Activated CD8-positive, alpha-beta memory T cell treated with anti-CD3 and anti-CD28 coated beads for 36 hours (primary cell): ENCODE results near the gene ASCL5. TPM values are rescaled to one million over a fixed set of nuclear protein-coding genes. Genes with fewer than 3 reads are reported as not detected.
"Not testable (repeated sequence)": the region's sequence is repeated elsewhere in the genome, so short reads cannot be mapped to it uniquely, and the experiment has no call there.

Experiments
- CTCF ChIA-PET: fragments of 350-600 bp; sonication (Branson Sonifier 250); formaldehyde crosslinking; loops from one replicate; lab custom pipeline; 2021; ENCODE audit warnings: antibody characterized with exemption; lab: Charles Lee
- POLR2A ChIA-PET: fragments of 350-600 bp; sonication (Branson Sonifier 250); formaldehyde crosslinking; loops from one replicate; lab custom pipeline; 2021; ENCODE audit warnings: antibody characterized with exemption; lab: Charles Lee
- total RNA-seq, 2 experiments: library from RNA; stranded (reverse); gene quantifications; one replicate each; pipeline ENCODE4 v1.2.3, GENCODE V29; 2021

ASCL5 gene, protein sequence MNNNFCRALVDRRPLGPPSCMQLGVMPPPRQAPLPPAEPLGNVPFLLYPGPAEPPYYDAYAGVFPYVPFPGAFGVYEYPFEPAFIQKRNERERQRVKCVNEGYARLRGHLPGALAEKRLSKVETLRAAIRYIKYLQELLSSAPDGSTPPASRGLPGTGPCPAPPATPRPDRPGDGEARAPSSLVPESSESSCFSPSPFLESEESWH
- not detected for total RNA-seq

DNA sequence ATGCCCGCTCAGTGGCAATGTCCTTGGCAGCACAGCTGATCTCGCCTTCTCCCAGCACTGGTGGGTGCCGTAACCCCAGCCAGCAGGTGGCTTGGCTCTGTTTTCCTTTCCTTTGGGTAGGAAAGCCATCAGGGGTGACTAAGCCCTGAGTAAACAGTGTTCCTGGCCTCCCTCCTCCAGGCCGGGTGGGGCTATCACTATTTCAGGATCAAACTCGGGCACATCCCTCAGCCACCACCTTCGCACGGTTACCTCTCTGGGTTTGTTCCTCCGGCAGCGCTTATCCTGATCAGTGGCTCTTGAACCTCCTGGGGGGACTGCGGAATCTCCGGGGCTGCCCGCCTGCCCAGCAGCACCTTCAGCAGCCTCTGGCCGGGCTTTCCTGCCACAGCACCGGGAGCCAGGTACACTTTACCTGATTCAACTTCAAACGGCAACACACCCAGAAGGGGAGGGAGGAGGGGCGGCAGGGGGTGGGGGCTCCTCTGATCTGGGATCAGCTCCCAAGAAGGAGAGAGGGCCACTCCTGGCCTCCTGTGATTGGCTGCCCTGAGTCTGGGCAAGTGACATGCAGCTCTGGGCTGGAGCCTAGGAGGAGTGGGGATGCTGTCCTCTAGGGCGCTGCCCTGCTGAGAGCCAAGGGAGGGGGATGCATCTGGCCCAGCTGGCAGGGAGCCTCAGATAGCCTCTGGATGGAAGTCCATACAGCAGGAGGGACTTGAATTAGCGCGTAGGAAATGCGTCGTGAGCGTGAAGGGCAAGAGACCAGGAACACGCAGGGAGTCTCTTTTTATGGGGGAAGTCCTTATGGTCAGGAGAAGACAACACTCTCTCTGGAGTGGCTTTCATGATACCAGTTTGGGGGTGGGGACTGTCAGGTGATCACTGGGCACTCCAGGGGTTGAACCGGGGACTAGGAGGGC lies at the start of gene ASCL5:
Gene ASCL5 (minus strand): TSS at position 353 of the 923 bp plus-strand sequence. CDS start 11,812 bp downstream, outside the sequence.
- ChIA-PET CTCF (no interaction called here), POLR2A (no interaction called here)

DNA sequence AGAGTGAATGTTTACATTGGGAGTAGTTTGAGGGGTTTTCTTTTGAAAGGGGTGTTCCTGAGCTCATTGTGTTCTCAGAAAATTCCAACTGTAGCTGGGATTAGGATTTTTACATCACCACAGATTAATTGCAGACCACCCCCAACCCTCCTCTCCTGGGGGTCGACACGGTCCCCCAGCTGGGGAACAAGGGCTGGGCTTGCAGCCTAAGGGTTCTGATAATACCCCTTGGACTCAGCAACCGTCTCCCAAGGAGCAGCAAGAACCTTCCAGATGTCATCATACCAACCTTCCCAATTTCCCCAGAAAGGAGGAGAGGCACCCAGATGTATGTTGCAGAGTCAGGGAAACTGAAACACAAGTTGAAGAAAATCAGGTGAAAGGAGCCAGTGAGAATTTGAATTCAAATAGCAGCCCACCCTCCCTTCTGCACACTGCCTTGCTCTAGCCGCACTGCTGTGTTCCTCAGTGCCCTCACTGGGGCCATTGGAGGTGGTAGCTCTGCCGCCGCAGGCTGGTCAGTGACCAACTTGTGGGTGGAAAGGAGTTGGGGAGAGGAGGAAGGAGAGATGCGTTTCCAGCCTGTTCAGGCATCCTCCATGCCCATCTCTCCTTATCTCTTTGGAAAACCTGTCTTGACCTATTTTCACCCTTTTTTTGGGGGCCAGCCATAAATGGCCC lies 49.0 kb upstream of the ASCL5 start:
- CTCF ChIA-PET = interaction anchor here (0.8 kb wide), 1 partner anchor 205 kb away, joined by 3 read pairs; no protein-coding TSS in a partner anchor
- POLR2A ChIA-PET = no interaction called here

DNA sequence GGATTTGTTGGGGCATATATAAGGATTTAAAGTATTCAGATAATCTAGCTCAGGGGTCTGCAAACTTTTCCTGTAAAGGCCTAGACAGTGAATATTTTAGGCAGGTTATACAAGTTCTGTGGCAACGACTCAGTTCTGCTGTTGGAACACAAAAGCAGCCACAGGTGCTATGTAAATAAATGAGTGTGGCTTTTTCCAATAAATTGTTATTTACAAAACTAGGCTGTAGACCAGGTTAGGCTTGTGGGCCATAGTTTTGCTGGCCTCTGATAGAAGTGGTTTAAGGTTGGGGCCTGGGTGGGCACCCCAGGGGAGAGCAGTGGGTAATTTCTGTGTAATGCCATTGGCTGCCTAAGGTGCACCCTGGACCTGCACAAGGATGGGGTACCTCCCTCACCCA lies 46.8 kb upstream of the ASCL5 start:
- ChIA-PET POLR2A (no interaction called here), CTCF (interaction anchor here (0.6 kb wide), 1 partner anchor 386 kb away, joined by 3 read pairs; no protein-coding TSS in a partner anchor)

DNA sequence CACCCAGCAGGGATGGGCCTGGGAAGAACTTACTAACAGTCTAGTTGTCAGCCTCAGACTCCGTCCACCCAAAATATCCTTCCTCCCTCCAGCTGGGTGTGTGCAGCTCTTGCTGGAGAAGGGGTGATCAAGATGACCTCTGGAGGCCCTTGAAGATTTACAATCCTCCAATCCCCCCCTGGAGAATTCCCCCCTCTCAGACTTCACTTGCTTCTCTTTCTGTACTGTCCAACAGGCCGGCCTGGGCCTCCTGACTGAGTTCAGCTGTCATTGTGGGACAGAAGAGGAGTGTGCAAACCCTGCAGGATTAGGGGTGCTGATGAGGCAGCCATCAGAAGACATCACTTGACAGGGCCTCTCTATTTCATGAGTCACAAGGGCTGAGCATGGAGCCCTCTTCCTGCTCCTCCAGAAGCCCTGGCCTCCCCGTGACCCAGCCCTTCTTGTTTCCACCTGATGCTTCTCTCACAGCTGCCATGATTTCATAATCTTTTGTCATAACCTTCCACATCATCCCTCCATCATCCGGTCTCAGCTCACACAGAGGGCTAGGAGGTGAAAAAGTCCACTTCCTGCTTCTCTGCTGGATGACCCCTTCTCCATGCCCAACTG lies 46.1 kb upstream of the ASCL5 start:
- CTCF ChIA-PET = no interaction called here
- POLR2A ChIA-PET = no interaction called here

DNA sequence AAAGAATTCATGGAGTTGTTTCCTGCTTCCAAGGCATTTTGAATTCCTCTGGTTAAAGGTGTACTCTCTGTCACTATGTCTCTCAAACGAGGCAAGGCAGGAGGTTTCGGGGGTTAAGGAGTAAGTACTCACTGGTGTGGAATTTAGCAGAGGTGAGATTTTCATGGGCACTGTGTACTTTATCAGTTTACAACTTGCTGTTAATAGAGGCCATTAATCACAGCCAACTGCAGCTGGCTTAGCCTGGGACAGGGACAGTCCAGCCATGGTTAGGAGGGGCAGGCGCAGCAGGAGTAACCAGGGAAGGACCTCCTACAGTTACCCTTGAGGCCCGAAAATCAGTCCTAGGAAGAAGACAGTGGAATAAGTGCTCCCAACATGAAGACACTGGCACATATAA lies 45.3 kb upstream of the ASCL5 start:
- CTCF ChIA-PET = no interaction called here
- POLR2A ChIA-PET = interaction anchor here (1.4 kb wide), 1 partner anchor 18 kb away, joined by 7 read pairs; the partner anchor contains the start of gene TMEM9

DNA sequence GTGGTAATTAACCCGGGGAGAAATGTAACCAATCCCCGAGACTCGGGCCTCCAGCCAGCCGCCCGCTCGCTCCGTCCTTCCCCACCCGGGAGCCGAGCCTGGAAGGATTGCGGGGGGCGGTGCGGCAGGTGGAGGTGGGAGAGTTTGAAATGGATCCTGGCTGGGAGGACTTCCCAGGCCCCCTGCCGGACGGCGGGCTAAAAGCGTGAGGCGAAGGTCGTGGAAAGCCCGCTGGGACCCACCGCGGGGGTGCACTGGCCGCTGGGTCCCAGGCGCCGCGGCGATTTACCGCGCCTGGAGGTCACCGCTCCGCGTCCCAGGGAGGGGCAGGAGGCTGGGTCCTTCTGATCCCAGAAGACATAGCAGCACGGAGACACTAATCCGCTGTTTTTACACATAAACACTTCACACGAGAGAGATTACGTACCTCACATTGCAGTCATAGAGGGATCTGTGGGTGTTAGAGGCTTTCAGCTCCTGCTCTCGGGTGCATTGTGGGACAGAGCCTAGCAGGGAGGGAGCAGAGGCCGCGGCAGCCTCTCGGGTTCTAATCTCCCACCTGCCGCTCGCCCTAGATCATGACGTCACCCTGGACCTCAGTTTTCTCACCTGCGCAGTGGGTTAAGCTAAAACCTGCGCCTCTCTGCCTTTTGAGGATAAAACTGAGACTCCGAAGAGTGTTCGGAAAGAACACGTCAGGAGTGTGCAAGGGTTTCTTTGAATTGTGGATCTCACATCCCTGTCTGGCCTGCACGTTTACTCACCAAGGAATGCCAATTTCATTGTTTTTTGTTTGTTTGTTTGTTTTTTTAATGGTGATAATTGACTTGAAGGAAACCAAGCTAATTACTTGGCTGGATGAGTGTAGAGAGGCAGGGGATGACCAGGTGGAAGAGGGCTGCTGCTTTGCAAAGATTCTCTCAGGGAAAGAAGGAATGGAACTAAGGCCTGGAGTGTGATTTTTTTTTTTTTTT lies 44.4 kb upstream of the ASCL5 start:
- ChIA-PET POLR2A (interaction anchor here (0.6 to 1.5 kb wide), 5 partner anchors 12 to 152 kb away, joined by 3 to 9 read pairs (median 3); partner anchors contain the start of gene TMEM9), CTCF (interaction anchor here (0.7 to 1.5 kb wide), 6 partner anchors 9 to 193 kb away, joined by 3 to 6 read pairs (median 4); partner anchors contain the start of gene TMEM9)

DNA sequence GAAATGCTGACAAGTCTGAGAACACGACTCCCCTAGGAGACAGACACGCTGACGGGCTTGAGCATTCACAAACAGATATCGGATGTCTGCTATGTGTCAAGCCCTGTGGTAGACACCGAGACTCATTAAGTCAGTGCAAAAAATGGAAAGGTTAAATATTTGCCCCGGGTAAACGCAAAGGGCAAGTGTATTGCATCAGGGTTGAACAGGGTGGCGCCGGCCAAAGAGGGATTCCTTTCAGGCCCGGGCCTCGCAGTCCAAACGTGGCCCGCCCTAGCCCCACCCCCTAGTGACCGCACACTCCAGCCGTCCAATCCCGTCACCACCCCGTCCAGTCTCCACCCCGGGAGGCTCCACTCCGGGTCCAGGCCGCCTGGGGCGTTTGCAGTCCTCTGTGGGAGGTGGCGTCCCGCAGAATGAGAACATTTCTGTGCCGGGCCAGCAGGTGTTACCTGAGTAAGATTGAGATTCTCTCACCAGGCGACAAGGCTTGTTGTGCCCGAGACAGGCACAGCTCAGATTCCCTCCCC lies 43.6 kb upstream of the ASCL5 start:
- POLR2A ChIA-PET = interaction anchor here (0.5 to 1.5 kb wide), 5 partner anchors 13 to 505 kb away, joined by 3 to 9 read pairs (median 3); partner anchors contain the start of gene TMEM9
- CTCF ChIA-PET = interaction anchor here (0.9 to 1.5 kb wide), 5 partner anchors 10 to 192 kb away, joined by 3 to 6 read pairs (median 3); no protein-coding TSS in a partner anchor

DNA sequence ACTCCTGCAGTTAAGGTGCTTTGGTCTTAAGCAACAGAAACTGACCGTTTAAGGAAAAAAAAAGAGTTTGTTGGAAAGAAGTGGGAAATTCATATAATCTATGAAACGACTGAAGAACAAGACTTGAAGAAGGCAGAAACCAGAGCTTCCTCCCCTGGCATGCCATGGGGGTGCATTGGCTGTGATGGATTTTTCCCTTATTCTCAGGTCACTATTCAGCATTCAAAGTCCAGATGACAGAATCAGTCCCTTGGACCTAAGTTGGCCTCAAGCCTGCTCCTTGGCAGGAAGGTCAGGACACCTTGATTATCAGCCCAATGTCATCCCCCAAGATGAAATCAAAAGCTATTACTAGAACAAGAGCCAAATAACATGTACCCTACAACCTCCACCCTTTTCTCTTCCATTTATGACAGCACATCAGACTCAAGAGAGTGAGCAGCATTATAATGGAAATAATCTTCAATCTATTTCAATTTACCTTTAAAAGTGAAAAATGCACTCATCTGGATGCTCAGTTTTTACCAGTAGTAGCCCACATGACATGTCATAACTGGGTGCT lies 43.1 kb upstream of the ASCL5 start:
- ChIA-PET POLR2A (interaction anchor here (0.5 kb wide), 1 partner anchor 505 kb away, joined by 3 read pairs; no protein-coding TSS in a partner anchor), CTCF (interaction anchor here (1.0 to 1.5 kb wide), 2 partner anchors 45 to 51 kb away, joined by 3 read pairs; no protein-coding TSS in a partner anchor)

DNA sequence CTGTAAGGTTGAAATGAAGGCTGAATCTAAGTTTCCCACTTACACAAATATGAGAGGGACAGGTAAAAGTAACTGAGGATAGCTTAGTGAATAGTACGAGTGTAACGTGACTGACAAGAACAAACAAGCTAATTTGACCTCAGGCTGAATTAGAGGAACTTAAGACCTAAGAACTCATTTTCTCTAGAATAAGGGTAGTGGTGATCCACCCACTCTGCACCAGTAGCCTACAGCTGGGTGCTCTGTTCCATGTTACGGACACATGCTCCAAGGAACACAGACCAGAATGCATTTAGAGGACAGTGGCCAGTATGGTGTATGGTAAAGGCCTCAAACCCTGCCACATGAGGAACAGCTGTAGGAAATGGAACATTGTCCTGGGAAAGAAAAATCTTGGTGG lies 42.2 kb upstream of the ASCL5 start:
- ChIA-PET POLR2A (no interaction called here), CTCF (interaction anchor here (0.6 to 1.5 kb wide), 2 partner anchors 50 to 302 kb away, joined by 3 read pairs; no protein-coding TSS in a partner anchor)

DNA sequence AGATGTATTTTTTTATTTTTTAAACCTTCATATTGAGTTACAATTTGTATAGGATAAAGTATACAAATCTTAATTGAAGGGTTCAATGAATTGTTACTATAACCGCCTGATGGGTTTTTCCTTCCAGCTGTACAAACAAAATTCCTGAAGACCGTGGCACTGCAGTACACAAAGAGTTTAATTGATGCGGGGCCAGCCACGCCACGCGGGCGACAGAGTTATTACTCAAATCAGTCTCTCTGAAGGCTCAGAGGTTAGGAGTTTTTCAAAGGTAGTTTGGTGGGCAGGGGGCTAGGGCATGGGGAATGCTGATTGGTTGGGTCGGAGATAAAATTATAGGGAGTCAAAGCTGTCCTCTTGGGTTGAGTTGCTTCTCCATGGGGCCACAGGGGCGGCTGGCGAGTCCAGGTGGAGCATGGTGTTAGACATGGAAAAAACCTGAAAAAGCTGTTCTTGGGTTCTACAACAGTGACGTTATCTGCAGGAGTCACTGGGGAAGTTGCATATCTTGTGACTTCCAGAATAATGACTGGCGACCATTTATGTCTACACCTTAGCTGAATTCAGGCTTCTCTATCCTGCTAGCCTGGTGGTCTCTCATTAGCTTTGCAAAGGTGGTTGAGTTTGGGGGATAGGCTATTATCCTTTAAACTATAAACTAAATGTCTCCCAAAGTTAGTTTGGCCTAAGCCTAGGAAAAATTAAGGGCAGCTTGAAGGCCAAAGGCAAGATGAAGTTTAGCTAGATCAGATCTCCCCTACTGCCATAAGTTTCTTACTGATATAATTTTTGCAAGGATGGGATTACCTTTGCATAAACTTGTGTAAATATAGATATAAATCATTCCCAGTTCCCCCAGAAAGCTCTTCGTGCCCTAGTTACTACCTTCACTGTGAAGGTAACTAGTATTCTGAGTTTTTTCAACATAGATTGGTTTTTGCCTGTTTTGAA lies 40.3 kb upstream of the ASCL5 start:
- ChIA-PET POLR2A (interaction anchor here (0.9 kb wide), 1 partner anchor 13 kb away, joined by 3 read pairs; no protein-coding TSS in a partner anchor), CTCF (interaction anchor here (1.3 kb wide), 1 partner anchor 13 kb away, joined by 6 read pairs; the partner anchor contains the start of gene TMEM9)

DNA sequence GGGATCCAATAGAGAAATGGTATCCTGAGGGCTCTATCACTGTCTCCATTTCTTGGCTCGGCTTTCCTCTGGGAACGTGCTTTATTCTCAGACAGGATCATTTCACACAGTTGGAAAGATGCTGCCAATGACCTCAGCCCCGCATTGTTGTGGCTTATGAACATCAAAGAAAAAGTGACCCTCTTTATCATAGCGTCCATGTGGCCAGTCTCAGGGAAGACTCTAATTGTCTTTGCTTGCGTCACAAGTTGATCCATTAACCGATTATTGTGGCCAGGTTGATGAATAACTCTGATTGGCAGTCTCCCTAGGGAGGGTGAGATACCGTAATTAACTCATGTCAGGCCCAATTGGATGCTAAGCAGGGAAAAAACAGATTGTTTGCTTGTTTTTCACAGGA lies 37.7 kb upstream of the ASCL5 start:
- POLR2A ChIA-PET = no interaction called here
- CTCF ChIA-PET = no interaction called here

DNA sequence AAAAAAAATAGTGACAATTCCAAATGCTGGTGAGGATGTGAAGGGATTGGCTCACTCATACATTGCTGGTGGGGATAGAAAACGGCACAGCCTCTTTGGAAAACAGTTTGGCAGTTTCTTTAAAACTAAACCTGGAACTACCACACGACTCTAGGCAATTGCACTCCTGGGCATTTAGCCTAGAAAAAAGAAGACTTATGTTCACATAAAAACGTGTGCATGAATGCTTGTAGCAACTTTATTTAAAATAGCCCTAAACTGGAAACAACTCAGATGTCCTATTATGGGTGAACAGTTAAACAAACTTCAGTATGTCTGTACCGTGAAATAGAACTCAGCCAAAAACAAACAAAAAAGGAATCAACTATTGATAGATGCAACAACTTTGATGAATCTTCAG lies 36.7 kb upstream of the ASCL5 start:
- ChIA-PET POLR2A (no interaction called here), CTCF (no interaction called here)

DNA sequence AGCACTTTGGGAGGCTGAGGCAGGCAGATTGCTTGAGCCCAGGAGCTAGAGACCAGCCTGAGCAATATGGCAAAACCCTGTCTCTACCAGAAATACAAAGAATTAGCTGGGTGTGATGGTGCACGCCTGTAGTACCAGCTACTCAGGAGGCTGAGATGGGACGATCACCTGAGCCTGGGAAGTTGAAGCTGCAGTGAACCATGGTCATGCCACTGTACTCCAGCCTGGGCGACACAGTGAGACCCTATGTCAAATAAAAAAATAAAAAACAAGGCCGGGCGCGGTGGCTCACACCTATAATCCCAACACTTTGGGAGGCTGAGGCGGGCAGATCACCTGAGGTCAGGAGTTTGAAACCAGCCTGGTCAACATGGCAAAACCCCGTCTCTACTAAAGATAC lies 36.1 kb upstream of the ASCL5 start:
- POLR2A ChIA-PET, CTCF ChIA-PET: not testable (repeated sequence)

DNA sequence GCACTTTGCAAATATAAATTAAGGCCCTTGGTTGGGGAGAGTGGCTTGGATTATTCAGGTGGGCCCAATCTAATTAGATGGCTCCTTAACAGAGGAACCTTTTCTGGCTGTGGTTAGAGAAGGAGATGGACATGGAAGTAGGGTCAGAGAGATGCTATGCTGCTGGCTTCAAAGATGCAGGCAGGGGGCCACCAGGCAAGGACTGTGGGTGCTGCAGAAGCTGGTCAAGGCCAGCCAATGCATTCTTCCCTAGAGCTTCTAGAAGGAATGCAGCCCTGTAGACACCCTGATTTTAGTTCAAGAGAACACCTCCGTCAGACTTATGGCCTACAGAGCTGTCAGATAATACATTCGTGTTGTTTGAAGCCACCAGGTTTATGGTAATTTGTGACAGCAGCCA lies 31.0 kb upstream of the ASCL5 start:
- ChIA-PET CTCF (interaction anchor here (0.6 to 1.8 kb wide), 2 partner anchors 13 to 363 kb away, joined by 3 to 6 read pairs; no protein-coding TSS in a partner anchor), POLR2A (no interaction called here)

DNA sequence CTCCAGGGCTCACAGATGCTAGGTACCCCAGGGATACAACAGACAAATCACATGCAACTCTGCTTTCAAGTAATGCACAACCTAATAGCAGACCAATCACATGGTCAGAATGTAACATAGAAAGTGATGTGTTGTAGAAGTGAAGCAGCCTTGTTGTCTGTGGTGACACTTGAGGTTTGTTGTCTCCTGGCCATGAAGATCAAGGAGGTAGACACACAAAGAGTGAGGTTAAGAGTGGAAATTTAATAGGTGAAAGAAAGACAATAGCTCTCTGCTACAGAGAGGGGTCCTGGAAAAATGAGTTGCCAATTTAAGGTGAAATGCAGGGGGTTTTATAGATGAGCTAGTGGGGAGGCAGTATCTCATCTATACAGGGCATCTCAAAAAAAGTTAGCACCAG lies 29.8 kb upstream of the ASCL5 start:
- ChIA-PET CTCF (interaction anchor here (1.3 kb wide), 1 partner anchor 27 kb away, joined by 4 read pairs; no protein-coding TSS in a partner anchor), POLR2A (no interaction called here)

DNA sequence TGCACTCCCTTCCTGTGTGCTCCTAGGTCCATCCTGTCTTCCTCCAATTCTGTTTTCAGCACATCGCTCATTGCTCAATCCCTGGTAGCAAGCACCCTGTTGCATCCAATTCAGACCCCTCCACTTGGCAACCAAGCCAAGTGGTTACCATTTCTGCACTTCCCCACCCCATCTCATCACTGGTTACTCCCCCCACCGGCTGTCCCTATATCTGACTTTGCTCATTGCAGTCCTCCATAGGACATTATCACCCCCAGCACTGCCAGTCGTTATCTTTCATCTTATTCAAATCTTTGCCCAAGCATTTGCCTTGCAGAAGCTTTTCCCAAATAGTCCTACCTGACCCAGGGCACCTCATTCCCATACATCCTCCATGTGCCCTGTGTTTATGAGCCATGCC lies 29.4 kb upstream of the ASCL5 start:
- ChIA-PET CTCF (interaction anchor here (1.3 kb wide), 1 partner anchor 28 kb away, joined by 4 read pairs; no protein-coding TSS in a partner anchor), POLR2A (no interaction called here)
